Measurements from ENCODE around the gene IL27RA. TPM values are rescaled to one million over a fixed set of nuclear protein-coding genes. Genes with fewer than 3 reads are reported as not detected.
A peak's percentile ranks its signal among the peaks of the same experiment; 100 is the strongest.

Gene IL27RA
- total and polyA plus RNA-seq, 3 donors from 2014 or later = 3.5 to 5.2 (median 4.9) TPM

- H3K36me3 ChIP-seq (ENCODE audit: low read depth, missing control alignments) = no peaks in the 10 kb centered on the region
- DNase-seq = no peak
- no peak overlapping the region for H3K4me3 ChIP-seq
- H3K4me1 ChIP-seq = peaks cover 29% of the 10 kb centered on the region
- 89 to 90% methylated on average over 9 of the region's 9 CpGs for WGBS, 2 donors
- intact Hi-C loops (cut with DNase I; ENCODE audit: low total_unique reads) = no loop called here
- TF ChIP-seq, protein P1, sequence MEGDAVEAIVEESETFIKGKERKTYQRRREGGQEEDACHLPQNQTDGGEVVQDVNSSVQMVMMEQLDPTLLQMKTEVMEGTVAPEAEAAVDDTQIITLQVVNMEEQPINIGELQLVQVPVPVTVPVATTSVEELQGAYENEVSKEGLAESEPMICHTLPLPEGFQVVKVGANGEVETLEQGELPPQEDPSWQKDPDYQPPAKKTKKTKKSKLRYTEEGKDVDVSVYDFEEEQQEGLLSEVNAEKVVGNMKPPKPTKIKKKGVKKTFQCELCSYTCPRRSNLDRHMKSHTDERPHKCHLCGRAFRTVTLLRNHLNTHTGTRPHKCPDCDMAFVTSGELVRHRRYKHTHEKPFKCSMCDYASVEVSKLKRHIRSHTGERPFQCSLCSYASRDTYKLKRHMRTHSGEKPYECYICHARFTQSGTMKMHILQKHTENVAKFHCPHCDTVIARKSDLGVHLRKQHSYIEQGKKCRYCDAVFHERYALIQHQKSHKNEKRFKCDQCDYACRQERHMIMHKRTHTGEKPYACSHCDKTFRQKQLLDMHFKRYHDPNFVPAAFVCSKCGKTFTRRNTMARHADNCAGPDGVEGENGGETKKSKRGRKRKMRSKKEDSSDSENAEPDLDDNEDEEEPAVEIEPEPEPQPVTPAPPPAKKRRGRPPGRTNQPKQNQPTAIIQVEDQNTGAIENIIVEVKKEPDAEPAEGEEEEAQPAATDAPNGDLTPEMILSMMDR (IDR thresholded peaks at IDR 0.05) = no peak
- TF ChIP-seq POLR2A (IDR thresholded peaks at IDR 0.05) = no peak
- H3K9me3 ChIP-seq = no peaks in the 10 kb centered on the region
- H3K27ac ChIP-seq = peak overlapping the region in 1 of 2 donors; percentile 28
- no peaks in the 10 kb centered on the region for H3K27me3 ChIP-seq
Measured at GRCh38 chr19:14093117-14093823, 61.7 kb downstream of the IL27RA start.

DNA sequence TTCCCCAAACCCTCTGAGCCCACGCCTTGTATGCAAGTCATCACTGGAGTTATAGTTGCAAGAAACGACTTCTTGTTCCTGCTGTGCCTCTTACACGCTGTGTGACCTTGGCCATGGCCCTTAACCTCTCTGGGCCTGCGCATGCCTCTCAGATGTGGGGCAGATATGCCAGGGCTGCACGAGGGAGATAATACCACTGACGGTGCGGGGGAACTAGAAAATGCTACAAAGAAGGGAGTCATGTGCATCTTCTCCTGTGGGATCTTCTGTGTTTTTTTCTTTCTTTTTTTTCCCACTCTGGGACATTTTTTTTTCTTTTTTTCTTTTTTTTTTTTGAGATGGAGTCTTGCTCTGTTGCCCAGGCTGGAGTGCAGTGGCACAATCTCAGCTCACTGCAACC is 63.3 kb downstream of the IL27RA start:
- H3K36me3 ChIP-seq (ENCODE audit: low read depth, missing control alignments) = no peaks in the 10 kb centered on the region
- H3K4me3 ChIP-seq = no peak overlapping the region
- H3K27me3 ChIP-seq = no peaks in the 10 kb centered on the region
- peak overlapping the region; percentile 39 to 59 for H3K27ac ChIP-seq
- TF ChIP-seq, protein P1 (IDR thresholded peaks at IDR 0.05) = no peak
- no peak for TF ChIP-seq POLR2A (IDR thresholded peaks at IDR 0.05)
- 43 to 50% methylated on average over 7 of the region's 7 CpGs for WGBS, 2 donors
- intact Hi-C loops (cut with DNase I; ENCODE audit: low total_unique reads) = no loop called here
- peaks cover 24% of the 10 kb centered on the region for H3K4me1 ChIP-seq
- DNase-seq = peak; percentile 90
- no peaks in the 10 kb centered on the region for H3K9me3 ChIP-seq

DNA sequence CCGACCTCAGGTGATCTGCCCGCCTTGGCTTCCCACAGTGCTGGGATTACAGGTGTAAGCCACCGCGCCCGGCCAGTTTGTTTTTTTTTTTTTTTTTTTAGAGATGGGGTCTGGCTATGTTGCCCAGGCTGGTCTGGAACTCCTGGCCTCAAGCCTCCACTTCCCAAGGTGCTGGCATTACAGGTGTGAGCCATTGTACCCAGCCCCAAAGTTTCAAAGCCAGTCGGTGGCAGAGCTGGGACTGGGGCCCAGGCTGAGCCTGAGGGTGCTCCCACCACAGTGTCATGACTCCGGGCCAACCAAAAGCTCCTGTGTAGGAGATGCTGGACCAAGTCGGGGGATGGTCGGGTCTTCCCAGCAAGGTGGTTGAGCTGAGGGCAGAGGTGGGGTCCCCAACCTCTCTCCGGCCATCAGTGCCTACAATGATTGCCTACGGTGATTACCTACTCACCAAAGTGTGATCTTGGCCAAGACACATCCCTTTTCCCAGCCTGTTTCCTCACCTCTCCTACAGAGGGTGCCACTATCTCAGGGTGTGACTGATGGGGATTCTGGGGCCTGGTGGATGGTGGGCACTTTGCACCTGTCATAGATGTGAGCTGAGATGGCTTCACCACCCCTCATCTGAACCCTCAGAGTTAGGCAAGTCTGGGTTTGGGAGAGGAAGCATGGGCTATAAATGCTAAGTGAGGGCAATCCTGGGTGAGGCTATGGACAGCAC is 64.9 kb downstream of the IL27RA start:
- intact Hi-C loops (cut with DNase I; ENCODE audit: low total_unique reads) = no loop called here
- no peak for DNase-seq
- Histone ChIP-seq H3K4me1 (peaks cover 24% of the 10 kb centered on the region), H3K36me3 (ENCODE audit: low read depth, missing control alignments) (no peaks in the 10 kb centered on the region), H3K4me3 (no peak overlapping the region), H3K9me3 (no peaks in the 10 kb centered on the region), H3K27me3 (no peaks in the 10 kb centered on the region), H3K27ac (no peak overlapping the region)
- TF ChIP-seq, protein P1 (IDR thresholded peaks at IDR 0.05) = no peak
- no peak for TF ChIP-seq POLR2A (IDR thresholded peaks at IDR 0.05)
- WGBS, 2 donors = 90 to 98% methylated on average over 11 of the region's 11 CpGs

- no peak overlapping the region for H3K4me3 ChIP-seq
- H3K36me3 ChIP-seq (ENCODE audit: low read depth, missing control alignments) = no peaks in the 10 kb centered on the region
- TF ChIP-seq, protein P1 (IDR thresholded peaks at IDR 0.05) = peak in 2 of 3 experiments; percentile 19 to 22
- no peak for TF ChIP-seq POLR2A (IDR thresholded peaks at IDR 0.05)
- no peaks in the 10 kb centered on the region for H3K9me3 ChIP-seq
- intact Hi-C loops (cut with DNase I; ENCODE audit: low total_unique reads) = no loop called here
- DNase-seq = no peak
- peaks cover 18% of the 10 kb centered on the region for H3K4me1 ChIP-seq
- peak overlapping the region; percentile 17 to 31 for H3K27ac ChIP-seq
- WGBS, 2 donors = 68 to 76% methylated on average over 15 to 21 of the region's 21 CpGs
- H3K27me3 ChIP-seq = no peaks in the 10 kb centered on the region
Measured at GRCh38 chr19:14097532-14098151, 66.1 kb downstream of the IL27RA start.

Measured in testis (tissue), 3 donors.